Stomach smooth muscle (tissue), 2 donors: ENCODE data around the gene C5orf15.

Experiments
- H3K27ac ChIP-seq: one replicate; pipeline ENCODE4 v1.7.0; 2013; ENCODE audit warnings: mild to moderate bottlenecking, low read length, inconsistent platforms
- H3K27me3 ChIP-seq, 2 donors: one replicate each; pipeline ENCODE4 v1.7.0; 2013; ENCODE audit warnings: low read length in 2 of 2; ENCODE audit not compliant: insufficient read depth in 2 of 2, control insufficient read depth in 1 of 2
- H3K36me3 ChIP-seq, 2 donors: one replicate each; pipeline ENCODE4 v1.7.0; 2013; ENCODE audit warnings: low read length in 2 of 2; ENCODE audit not compliant: control insufficient read depth in 2 of 2, insufficient read depth in 2 of 2
- H3K4me1 ChIP-seq: one replicate; pipeline ENCODE4 v1.7.0; 2013; ENCODE audit warnings: low read length; ENCODE audit not compliant: control insufficient read depth, insufficient read depth
- H3K4me3 ChIP-seq, 2 donors: one replicate each; pipeline ENCODE4 v1.7.0; 2013; ENCODE audit warnings: low read length in 2 of 2
- H3K9ac ChIP-seq, 2 donors: one replicate each; pipeline ENCODE4 v1.7.0; 2013; ENCODE audit warnings: low read length in 2 of 2, mild to moderate bottlenecking in 1 of 2
- H3K9me3 ChIP-seq, 2 donors: one replicate each; pipeline ENCODE4 v1.7.0; 2013; ENCODE audit warnings: low read length in 2 of 2; ENCODE audit not compliant: control insufficient read depth in 2 of 2
- donor health status: healthy.
- donor health status: Pancreatic carcinoma.

Gene C5orf15

GRCh38 chr5:134001938-134002731 is 33.7 kb upstream of the C5orf15 start:
- peak overlapping the region; percentile 55 to 96 for H3K9ac ChIP-seq
- H3K4me1 ChIP-seq = peaks cover 49% of the 10 kb centered on the region
- peaks cover 0 to 6% of the 10 kb centered on the region in 2 donors for H3K36me3 ChIP-seq
- H3K27me3 ChIP-seq = no peaks in the 10 kb centered on the region
- H3K9me3 ChIP-seq = no peaks in the 10 kb centered on the region
- H3K27ac ChIP-seq = peak overlapping the region; percentile 95
- H3K4me3 ChIP-seq = peak overlapping the region in 1 of 2 donors; percentile 40

GRCh38 chr5:134000696-134001453 is 32.5 kb upstream of the C5orf15 start:
- peaks cover 55% of the 10 kb centered on the region for H3K4me1 ChIP-seq
- H3K27ac ChIP-seq = peak overlapping the region; percentile 31

DNA sequence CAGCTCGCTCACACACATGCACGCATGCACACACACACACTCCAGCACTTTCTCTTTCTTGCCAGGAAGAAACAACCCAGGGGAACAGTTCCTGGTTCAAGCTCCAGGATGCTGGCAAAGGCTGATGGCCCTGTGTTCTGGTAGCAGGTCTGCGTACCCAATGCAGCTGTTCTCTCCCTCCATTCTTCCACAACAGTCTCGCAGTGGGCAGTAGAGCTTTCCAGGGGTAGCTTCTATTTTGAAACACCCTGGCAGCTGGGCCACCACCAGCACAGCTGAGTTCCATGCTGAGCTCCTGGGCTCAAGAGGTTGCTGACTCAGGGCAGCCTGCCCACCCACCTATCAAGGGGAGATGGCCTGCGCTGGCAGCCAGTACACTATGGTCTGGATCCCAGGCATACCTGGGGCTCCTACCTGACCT is 31.7 kb upstream of the C5orf15 start:
- peaks cover 0 to 6% of the 10 kb centered on the region in 2 donors for H3K36me3 ChIP-seq
- H3K4me1 ChIP-seq = peaks cover 57% of the 10 kb centered on the region
- peak overlapping the region; percentile 31 for H3K27ac ChIP-seq
- H3K9ac ChIP-seq = no peak overlapping the region
- H3K27me3 ChIP-seq = no peaks in the 10 kb centered on the region
- peak overlapping the region in 1 of 2 donors; percentile 22 for H3K4me3 ChIP-seq
- no peaks in the 10 kb centered on the region for H3K9me3 ChIP-seq

More at GRCh38 chr5:134000696-134001453, 32.5 kb upstream of the C5orf15 start:
- Histone ChIP-seq H3K9ac (no peak overlapping the region), H3K4me3 (no peak overlapping the region), H3K27me3 (no peaks in the 10 kb centered on the region), H3K9me3 (no peaks in the 10 kb centered on the region), H3K36me3 (peaks cover 0 to 6% of the 10 kb centered on the region in 2 donors)

DNA sequence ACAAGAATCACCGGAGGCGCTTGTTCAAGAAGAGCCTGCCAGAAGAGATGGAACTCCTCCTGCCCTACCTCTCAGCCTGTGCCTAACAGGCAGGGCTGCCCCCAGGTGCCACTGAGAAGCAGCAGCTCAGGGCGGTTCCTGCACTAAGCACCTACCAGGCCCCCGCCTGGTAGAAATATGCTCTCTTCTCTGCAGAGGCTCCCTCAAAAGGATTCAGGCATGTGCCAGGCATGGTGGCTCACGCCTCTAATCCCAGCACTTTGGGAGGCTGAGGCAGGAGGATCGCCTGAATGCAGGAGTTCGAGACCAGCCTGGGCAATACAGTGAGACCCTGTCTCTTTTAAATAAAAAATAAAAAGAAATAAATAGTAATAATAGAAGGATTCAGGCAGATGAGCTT is 30.4 kb upstream of the C5orf15 start:
- Histone ChIP-seq H3K4me3 (no peak overlapping the region), H3K4me1 (peaks cover 68% of the 10 kb centered on the region), H3K36me3 (peaks cover 0 to 6% of the 10 kb centered on the region in 2 donors), H3K27ac (no peak overlapping the region), H3K9ac (peak overlapping the region in 1 of 2 donors; percentile 21), H3K9me3 (no peaks in the 10 kb centered on the region), H3K27me3 (no peaks in the 10 kb centered on the region)

DNA sequence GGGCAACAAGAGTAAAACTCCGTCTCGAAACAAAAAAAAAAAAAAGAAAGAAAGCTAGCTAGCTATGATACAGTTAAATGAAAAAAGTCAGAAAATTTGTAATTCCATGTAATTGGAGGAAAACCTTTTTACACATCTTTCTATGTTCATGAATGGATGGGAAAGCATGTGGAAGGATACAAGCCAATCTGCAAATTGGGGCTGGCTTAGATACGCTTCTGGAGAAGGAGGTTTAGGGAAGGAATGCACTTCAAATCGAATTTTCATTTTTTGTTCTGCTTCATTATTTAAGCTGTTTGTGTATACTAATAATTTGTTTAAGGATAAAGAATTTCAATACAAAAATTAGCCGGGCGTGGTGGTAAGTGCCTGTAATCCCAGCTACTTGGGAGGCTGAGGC is 29.6 kb upstream of the C5orf15 start:
- Histone ChIP-seq H3K4me1 (peaks cover 68% of the 10 kb centered on the region), H3K4me3 (no peak overlapping the region), H3K36me3 (peaks cover 0 to 6% of the 10 kb centered on the region in 2 donors), H3K27ac (no peak overlapping the region), H3K9ac (no peak overlapping the region), H3K27me3 (no peaks in the 10 kb centered on the region), H3K9me3 (no peaks in the 10 kb centered on the region)

DNA sequence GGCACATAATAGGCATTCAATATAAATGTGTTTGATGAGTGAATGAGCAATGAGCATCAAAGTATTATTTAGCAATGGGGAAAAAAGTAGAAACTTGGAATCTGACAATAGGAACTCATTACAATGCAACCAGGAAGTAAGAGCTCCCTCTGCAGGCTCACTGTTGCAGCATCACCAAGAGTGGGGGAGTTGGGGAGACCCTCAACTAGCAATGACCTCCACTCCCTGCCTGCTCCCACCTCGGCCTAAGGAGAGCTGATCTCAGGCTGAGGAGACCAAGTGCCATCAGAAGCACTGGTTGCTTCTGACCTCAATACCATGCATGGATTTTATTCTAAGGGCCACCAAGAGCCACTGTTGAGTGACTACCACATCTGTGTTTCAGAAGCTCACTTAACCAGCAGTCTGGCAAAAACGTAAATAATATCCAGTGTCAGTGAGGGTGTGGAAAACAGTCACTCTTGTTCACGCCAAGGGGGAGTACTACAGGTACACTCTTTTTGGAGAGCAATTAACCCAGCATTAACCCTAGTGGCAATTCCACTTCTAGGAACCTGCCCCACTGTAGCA is 28.3 kb upstream of the C5orf15 start:
- no peak overlapping the region for H3K4me3 ChIP-seq
- H3K27me3 ChIP-seq = no peaks in the 10 kb centered on the region
- H3K36me3 ChIP-seq = peaks cover 0 to 6% of the 10 kb centered on the region in 2 donors
- H3K9ac ChIP-seq = no peak overlapping the region
- no peak overlapping the region for H3K27ac ChIP-seq
- H3K4me1 ChIP-seq = peaks cover 64% of the 10 kb centered on the region
- no peaks in the 10 kb centered on the region for H3K9me3 ChIP-seq

DNA sequence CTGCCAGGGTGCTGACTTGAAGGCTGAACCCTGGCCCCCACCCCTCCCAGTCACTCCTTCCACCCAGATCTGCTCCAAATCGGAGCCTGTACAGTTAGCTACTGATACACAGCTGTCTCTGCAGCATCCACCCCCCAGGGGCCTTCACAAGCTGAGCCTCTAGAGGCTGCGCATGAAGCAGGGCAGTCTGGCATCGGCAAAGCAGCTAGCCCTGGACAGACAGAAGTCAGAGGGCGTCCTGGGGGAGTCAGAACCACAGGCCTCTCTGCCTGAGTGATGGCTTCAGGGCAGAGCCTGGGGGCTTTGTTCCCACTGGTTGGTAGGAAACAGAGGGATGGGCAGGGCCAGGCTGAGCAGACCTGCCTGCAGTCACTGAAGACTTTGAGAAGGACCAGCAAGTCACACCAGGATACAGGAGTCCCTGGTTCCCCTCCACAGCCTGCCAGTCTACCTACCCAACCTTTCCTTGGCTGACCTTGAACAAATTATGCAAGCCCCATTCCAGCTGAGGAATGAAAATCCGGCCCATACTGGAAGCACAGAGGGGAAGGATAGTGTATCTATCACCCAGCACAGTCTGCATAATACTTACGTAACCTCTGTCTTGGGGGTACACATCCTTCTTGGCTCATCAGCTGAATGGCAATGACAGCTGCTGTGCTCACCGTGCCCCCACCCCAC is 27.6 kb upstream of the C5orf15 start:
- peaks cover 3 to 5% of the 10 kb centered on the region in 2 donors for H3K36me3 ChIP-seq
- no peak overlapping the region for H3K27ac ChIP-seq
- H3K27me3 ChIP-seq = no peaks in the 10 kb centered on the region
- H3K9me3 ChIP-seq = no peaks in the 10 kb centered on the region
- peaks cover 59% of the 10 kb centered on the region for H3K4me1 ChIP-seq
- H3K4me3 ChIP-seq = peak overlapping the region in 1 of 2 donors; percentile 47
- H3K9ac ChIP-seq = peak overlapping the region; percentile 7 to 29

DNA sequence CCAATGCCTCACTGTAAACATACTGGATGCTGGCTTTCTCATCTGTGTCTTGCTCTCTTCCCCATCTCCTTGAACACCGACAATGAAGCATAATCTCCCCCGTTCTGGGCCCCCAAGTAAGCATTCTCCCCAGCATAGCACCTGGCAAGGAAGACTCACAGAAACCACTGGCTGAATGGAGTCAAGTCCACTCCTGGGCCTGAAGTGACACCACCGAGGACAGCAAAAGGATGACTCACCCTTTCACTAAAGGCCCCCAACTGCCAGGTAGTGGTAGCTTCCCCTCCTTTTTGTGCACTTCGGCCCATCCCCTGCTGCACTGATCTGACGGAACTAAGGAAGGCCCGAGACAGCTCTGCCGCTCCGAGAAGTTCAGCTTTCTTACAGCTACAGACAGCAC is 26.9 kb upstream of the C5orf15 start:
- peaks cover 9 to 10% of the 10 kb centered on the region in 2 donors for H3K36me3 ChIP-seq
- peaks cover 54% of the 10 kb centered on the region for H3K4me1 ChIP-seq
- H3K4me3 ChIP-seq = peak overlapping the region in 1 of 2 donors; percentile 47
- H3K27me3 ChIP-seq = no peaks in the 10 kb centered on the region
- peak overlapping the region; percentile 49 for H3K27ac ChIP-seq
- no peaks in the 10 kb centered on the region for H3K9me3 ChIP-seq
- peak overlapping the region; percentile 7 to 51 for H3K9ac ChIP-seq

DNA sequence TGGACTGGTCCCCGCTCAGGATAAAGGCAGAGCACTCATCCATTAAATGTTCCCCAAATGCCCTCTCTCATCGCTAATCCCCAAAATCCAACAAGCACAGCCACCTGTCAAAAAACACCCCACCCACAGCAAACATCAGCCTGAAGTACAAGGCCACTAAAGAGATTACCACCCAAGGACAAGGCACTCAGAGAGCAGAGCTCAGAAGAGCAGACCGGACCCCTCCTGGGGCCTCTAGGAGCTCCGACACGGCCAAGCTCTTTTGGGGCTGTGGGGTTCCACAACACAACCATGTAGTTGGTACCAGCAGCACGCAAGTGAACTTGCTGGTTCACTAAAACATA is 26.5 kb upstream of the C5orf15 start:
- Histone ChIP-seq H3K4me3 (peak overlapping the region in 1 of 2 donors; percentile 47), H3K36me3 (peaks cover 13% of the 10 kb centered on the region in 2 donors), H3K27me3 (no peaks in the 10 kb centered on the region), H3K4me1 (peaks cover 52% of the 10 kb centered on the region), H3K9ac (peak overlapping the region in 1 of 2 donors; percentile 51), H3K9me3 (no peaks in the 10 kb centered on the region), H3K27ac (peak overlapping the region; percentile 49)

DNA sequence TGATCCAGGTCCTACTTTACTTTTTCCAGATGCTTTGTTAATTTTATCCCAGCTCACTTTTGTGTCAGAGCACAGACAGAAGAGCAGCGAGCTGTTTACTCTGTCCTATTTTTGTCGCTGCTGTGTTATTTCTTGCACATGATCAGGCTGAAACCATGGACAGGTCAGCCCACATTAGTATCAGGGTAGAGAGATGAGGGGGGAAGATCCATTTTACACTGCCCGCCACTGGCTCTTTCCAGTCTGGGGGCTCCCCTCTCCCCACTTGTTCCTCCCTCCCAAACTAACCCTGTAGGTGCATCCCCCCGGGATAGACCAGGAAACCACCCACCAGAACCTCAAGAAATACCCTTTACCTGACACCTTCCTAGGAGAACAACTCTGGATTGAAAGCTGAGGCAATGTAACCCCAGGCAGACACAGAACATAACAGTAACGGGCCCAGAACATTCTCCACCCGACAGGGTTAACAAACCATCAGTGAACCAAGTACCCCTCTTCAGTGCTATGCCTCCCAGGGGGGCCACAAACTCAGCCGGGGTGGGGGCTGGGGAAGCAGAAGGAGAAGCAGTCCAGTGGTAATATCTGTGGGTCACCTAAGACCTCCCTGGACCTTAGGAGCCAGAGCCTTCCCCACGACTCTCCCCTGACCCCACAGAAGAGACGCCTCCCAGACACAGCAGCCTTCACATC is 26.0 kb upstream of the C5orf15 start:
- Histone ChIP-seq H3K27me3 (no peaks in the 10 kb centered on the region), H3K36me3 (peaks cover 14 to 15% of the 10 kb centered on the region in 2 donors), H3K9me3 (no peaks in the 10 kb centered on the region), H3K4me1 (peaks cover 48% of the 10 kb centered on the region), H3K9ac (no peak overlapping the region), H3K27ac (peak overlapping the region; percentile 49), H3K4me3 (peak overlapping the region in 1 of 2 donors; percentile 23)
